Neural crest cell (in vitro differentiated cells): ENCODE results near the gene PRKAG2. TPM values are rescaled to one million over a fixed set of nuclear protein-coding genes. Genes with fewer than 3 reads are reported as not detected.

Source experiments
- DNase-seq: peaks from one replicate; pipeline ENCODE4 v3.0.0; 2021; ENCODE audit warnings: low read depth, mixed read lengths, low spot score
- H3K27ac Mint-ChIP-seq: one replicate; pipeline ENCODE4 v1.8.0; 2021; ENCODE audit warnings: mild to moderate bottlenecking, mixed read lengths; ENCODE audit not compliant: unreplicated experiment
- H3K27me3 Mint-ChIP-seq: 2 replicates; pipeline ENCODE4 v1.8.0; 2021; ENCODE audit warnings: low read depth, mild to moderate bottlenecking, mixed read lengths
- H3K36me3 Mint-ChIP-seq: 2 replicates; pipeline ENCODE4 v1.8.0; 2021; ENCODE audit warnings: low read depth, mild to moderate bottlenecking, mixed read lengths
- H3K4me1 Mint-ChIP-seq: 2 replicates; pipeline ENCODE4 v1.8.0; 2021; ENCODE audit warnings: mixed read lengths
- H3K4me3 Mint-ChIP-seq: one replicate; pipeline ENCODE4 v1.8.0; 2021; ENCODE audit warnings: mild to moderate bottlenecking, mixed read lengths
- H3K9me3 Mint-ChIP-seq: 2 replicates; pipeline ENCODE4 v1.8.0; 2021; ENCODE audit warnings: mixed read lengths
- CTCF ChIP-seq: fragments of 200-600 bp; sonication (generic); conservative IDR thresholded peaks from 2 replicates; pipeline ENCODE4 v1.5.0; 2021; ENCODE audit warnings: antibody characterized with exemption, mild to moderate bottlenecking
- total RNA-seq: library from RNA; stranded (reverse); gene quantifications from 2 replicates; pipeline ENCODE4 v1.2.1, GENCODE V29; 2021

PRKAG2 gene
- total RNA-seq, 1 donor from 2014 or later, result 12.5 TPM

- Mint-ChIP-seq H3K36me3 (no peaks in the 10 kb centered on the region), H3K4me1 (peaks cover 11% of the 10 kb centered on the region), H3K4me3 (no peak overlapping the region), H3K9me3 (no peaks in the 10 kb centered on the region), H3K27me3 (no peaks in the 10 kb centered on the region), H3K27ac (no peak overlapping the region)
- no peak for TF ChIP-seq CTCF
- no peak for DNase-seq
Observed at GRCh38 chr7:151659219-151659618, 217.7 kb downstream of the PRKAG2 start.

GRCh38 chr7:151658778-151659177, 218.1 kb downstream of the PRKAG2 start:
- Mint-ChIP-seq H3K27me3 (no peaks in the 10 kb centered on the region), H3K4me1 (peaks cover 11% of the 10 kb centered on the region), H3K36me3 (no peaks in the 10 kb centered on the region), H3K27ac (no peak overlapping the region), H3K4me3 (no peak overlapping the region), H3K9me3 (no peaks in the 10 kb centered on the region)
- no peak for TF ChIP-seq CTCF
- DNase-seq, result no peak

GRCh38 chr7:151657173-151657572, 219.7 kb downstream of the PRKAG2 start:
- Mint-ChIP-seq H3K4me1 (peaks cover 7% of the 10 kb centered on the region), H3K27ac (no peak overlapping the region), H3K27me3 (no peaks in the 10 kb centered on the region), H3K4me3 (no peak overlapping the region), H3K36me3 (no peaks in the 10 kb centered on the region), H3K9me3 (no peaks in the 10 kb centered on the region)
- TF ChIP-seq CTCF, result no peak
- no peak for DNase-seq

GRCh38 chr7:151655555-151655954, 221.4 kb downstream of the PRKAG2 start:
- Mint-ChIP-seq H3K4me3 (no peak overlapping the region), H3K4me1 (peaks cover 5% of the 10 kb centered on the region), H3K9me3 (no peaks in the 10 kb centered on the region), H3K27ac (no peak overlapping the region), H3K27me3 (no peaks in the 10 kb centered on the region), H3K36me3 (no peaks in the 10 kb centered on the region)
- no peak for TF ChIP-seq CTCF
- DNase-seq, result no peak

GRCh38 chr7:151652111-151652510, 224.8 kb downstream of the PRKAG2 start:
- no peaks in the 10 kb centered on the region for H3K4me1 Mint-ChIP-seq
- H3K4me3 Mint-ChIP-seq, result no peak overlapping the region
- no peaks in the 10 kb centered on the region for H3K36me3 Mint-ChIP-seq
- no peak for TF ChIP-seq CTCF
- no peak for DNase-seq
- H3K27me3 Mint-ChIP-seq, result no peaks in the 10 kb centered on the region
- no peak overlapping the region for H3K27ac Mint-ChIP-seq
- H3K9me3 Mint-ChIP-seq, result no peaks in the 10 kb centered on the region

- no peaks in the 10 kb centered on the region for H3K27me3 Mint-ChIP-seq
- H3K36me3 Mint-ChIP-seq, result no peaks in the 10 kb centered on the region
- H3K4me1 Mint-ChIP-seq, result no peaks in the 10 kb centered on the region
- no peak overlapping the region for H3K4me3 Mint-ChIP-seq
- DNase-seq, result no peak
- H3K9me3 Mint-ChIP-seq, result no peaks in the 10 kb centered on the region
- TF ChIP-seq CTCF, result no peak
- no peak overlapping the region for H3K27ac Mint-ChIP-seq
Observed at GRCh38 chr7:151650161-151650560, 226.8 kb downstream of the PRKAG2 start.
